SU-DHL-6 (cell line): ENCODE data around the gene MTG2.

ENCODE experiments used
- H2AFZ ChIP-seq: fragments of 200-600 bp; sonication (generic); 2 replicates; pipeline ENCODE4 v1.6.1; 2014; ENCODE audit warnings: low read depth, mild to moderate bottlenecking, moderate library complexity, mixed read lengths, antibody characterized with exemption, low read length; ENCODE audit not compliant: severe bottlenecking
- H3F3A ChIP-seq: fragments of 200-600 bp; shearing (Covaris generic); 2 replicates; pipeline ENCODE4 v1.6.0; 2016; ENCODE audit warnings: antibody characterized with exemption, mild to moderate bottlenecking; ENCODE audit not compliant: insufficient read depth
- H3K27ac ChIP-seq: fragments of 200-600 bp; sonication (generic); 2 replicates; pipeline ENCODE4 v1.5.1; 2016; ENCODE audit warnings: low read depth, mild to moderate bottlenecking, low read length, moderate library complexity, mixed read lengths
- H3K27me3 ChIP-seq: fragments of 200-600 bp; sonication (generic), shearing (Covaris generic); 2 replicates; pipeline ENCODE4 v1.6.0; 2014; ENCODE audit warnings: mild to moderate bottlenecking, low read length
- H3K36me3 ChIP-seq: fragments of 200-600 bp; sonication (generic); 2 replicates; pipeline ENCODE4 v1.6.1; 2014; ENCODE audit warnings: mild to moderate bottlenecking, low read length, mixed read lengths
- H3K4me2 ChIP-seq: fragments of 300-600, 200-600 bp; shearing (Covaris generic), sonication (generic); 2 replicates; pipeline ENCODE4 v1.6.0; 2014; ENCODE audit warnings: low read length, low read depth, mild to moderate bottlenecking; ENCODE audit not compliant: poor library complexity, severe bottlenecking
- H3K4me3 ChIP-seq: fragments of 200-600 bp; sonication (generic); 2 replicates; pipeline ENCODE4 v1.5.1; 2014; ENCODE audit warnings: antibody characterized with exemption, low read length, mild to moderate bottlenecking, mixed read lengths; ENCODE audit not compliant: insufficient read depth, poor library complexity, severe bottlenecking
- H3K79me2 ChIP-seq: fragments of 200-600 bp; sonication (generic); 2 replicates; pipeline ENCODE4 v1.6.1; 2014; ENCODE audit warnings: mild to moderate bottlenecking, low read length, moderate library complexity; ENCODE audit not compliant: insufficient read depth
- H3K9ac ChIP-seq: fragments of 200-600 bp; sonication (generic); 2 replicates; pipeline ENCODE4 v1.7.0; 2014; ENCODE audit warnings: mild to moderate bottlenecking, low read length
- H3K9me2 ChIP-seq: fragments of 200-600 bp; sonication (generic); replicated peaks from 2 replicates; pipeline ENCODE4 v1.6.1; 2014; ENCODE audit warnings: low read length; ENCODE audit not compliant: insufficient read depth
- H3K9me3 ChIP-seq: fragments of 200-600 bp; sonication (generic); 2 replicates; pipeline ENCODE4 v1.6.1; 2014; ENCODE audit warnings: low read length, mixed read lengths; ENCODE audit not compliant: insufficient read depth
- H4K20me1 ChIP-seq: fragments of 200-600 bp; sonication (generic); 2 replicates; pipeline ENCODE4 v1.6.1; 2014; ENCODE audit warnings: low read depth, mild to moderate bottlenecking, antibody characterized with exemption, low read length, moderate library complexity, mixed read lengths
- CTCF ChIP-seq: fragments of 200-600 bp; sonication (generic); IDR thresholded peaks from one replicate; pipeline ENCODE4 v1.5.1; 2017; ENCODE audit warnings: antibody characterized with exemption, mild to moderate bottlenecking, low read length, moderate library complexity; ENCODE audit not compliant: insufficient read depth, poor library complexity, severe bottlenecking
- EZH2phosphoT487 ChIP-seq: fragments of 200-600 bp; sonication (generic), shearing (Covaris generic); conservative IDR thresholded peaks from 2 replicates; pipeline ENCODE4 v1.6.1; 2018; ENCODE audit warnings: mild to moderate bottlenecking, antibody characterized with exemption, low read length, moderate library complexity, mixed read lengths

Gene MTG2

GRCh38 chr20:62197801-62198200 lies 15.0 kb downstream of the MTG2 start:
- Histone ChIP-seq H3K79me2 (no peaks in the 10 kb centered on the region), H4K20me1 (no peaks in the 10 kb centered on the region), H3F3A (no peaks in the 10 kb centered on the region; the same call in 1 of the 2 replicates), H3K9ac (no peak overlapping the region), H3K27me3 (no peaks in the 10 kb centered on the region), H3K4me2 (no peak overlapping the region), H3K9me2 (no peaks in the 10 kb centered on the region), H3K36me3 (no peaks in the 10 kb centered on the region), H3K9me3 (no peaks in the 10 kb centered on the region), H3K4me3 (no peak overlapping the region), H3K27ac (no peak overlapping the region), H2AFZ (no peak overlapping the region)
- TF ChIP-seq EZH2phosphoT487 (no peak), CTCF (no peak)

GRCh38 chr20:62198496-62198895 lies 15.7 kb downstream of the MTG2 start:
- Histone ChIP-seq H2AFZ (no peak overlapping the region), H4K20me1 (no peaks in the 10 kb centered on the region), H3K9me3 (no peaks in the 10 kb centered on the region), H3K9me2 (no peaks in the 10 kb centered on the region), H3K27me3 (no peaks in the 10 kb centered on the region), H3K4me3 (no peak overlapping the region), H3K4me2 (no peak overlapping the region), H3K27ac (no peak overlapping the region), H3K9ac (no peak overlapping the region), H3K79me2 (no peaks in the 10 kb centered on the region), H3F3A (no peaks in the 10 kb centered on the region; the same call in 1 of the 2 replicates), H3K36me3 (no peaks in the 10 kb centered on the region)
- TF ChIP-seq CTCF (no peak), EZH2phosphoT487 (no peak)

- H3K27ac ChIP-seq = no peak overlapping the region
- no peaks in the 10 kb centered on the region for H3K79me2 ChIP-seq
- H3K9me3 ChIP-seq = no peaks in the 10 kb centered on the region
- no peak overlapping the region for H3K9ac ChIP-seq
- H3K9me2 ChIP-seq = no peaks in the 10 kb centered on the region
- no peaks in the 10 kb centered on the region for H3K27me3 ChIP-seq
- no peak overlapping the region for H3K4me2 ChIP-seq
- H4K20me1 ChIP-seq = no peaks in the 10 kb centered on the region
- no peak overlapping the region for H2AFZ ChIP-seq
- H3K4me3 ChIP-seq = no peak overlapping the region
- TF ChIP-seq CTCF (no peak), EZH2phosphoT487 (no peak)
- no peaks in the 10 kb centered on the region for H3K36me3 ChIP-seq
- no peaks in the 10 kb centered on the region; the same call in 1 of the 2 replicates for H3F3A ChIP-seq
Observed at GRCh38 chr20:62198931-62199330, 16.1 kb downstream of the MTG2 start.
